GM10266 (cell line): ENCODE results near the gene SERPINE2.

Source experiments
- DNase-seq: peaks from one replicate; pipeline ENCODE4 v3.0.0; 2012; ENCODE audit errors: extremely low spot score
- CTCF ChIP-seq: IDR thresholded peaks from 2 replicates; pipeline ENCODE4 v1.5.1; 2012; ENCODE audit warnings: mild to moderate bottlenecking, low read depth; ENCODE audit not compliant: control insufficient read depth, insufficient read depth; ENCODE audit errors: missing control alignments

Gene SERPINE2

GRCh38 chr2:224062481-224063297, 23.6 kb upstream of the SERPINE2 start:
- TF ChIP-seq CTCF: no peak
- DNase-seq: no peak

GRCh38 chr2:224060783-224061482, 21.8 kb upstream of the SERPINE2 start:
- DNase-seq: no peak
- TF ChIP-seq CTCF: no peak

GRCh38 chr2:224059178-224059577, 20.1 kb upstream of the SERPINE2 start:
- no peak for DNase-seq

GRCh38 chr2:224058048-224058775, 19.1 kb upstream of the SERPINE2 start:
- TF ChIP-seq CTCF: no peak
- DNase-seq: no peak

More at GRCh38 chr2:224059178-224059577, 20.1 kb upstream of the SERPINE2 start:
- TF ChIP-seq CTCF: no peak

- DNase-seq: no peak
- TF ChIP-seq CTCF: no peak
These were observed 17.8 kb upstream of the SERPINE2 start for GRCh38 chr2:224056889-224057288.

- TF ChIP-seq CTCF: no peak
- no peak for DNase-seq
These were observed 16.0 kb upstream of the SERPINE2 start for GRCh38 chr2:224055101-224055500.
